ENCODE results near the gene VAMP4. TPM values are rescaled to one million over a fixed set of nuclear protein-coding genes. Genes with fewer than 3 reads are reported as not detected.
"Not testable (repeated sequence)": the region's sequence is repeated elsewhere in the genome, so short reads cannot be mapped to it uniquely, and the experiment has no call there.

The VAMP4 gene
- total and polyA plus RNA-seq, 12 donors, result 4.1 to 12.5 (median 8.1) TPM

DNA sequence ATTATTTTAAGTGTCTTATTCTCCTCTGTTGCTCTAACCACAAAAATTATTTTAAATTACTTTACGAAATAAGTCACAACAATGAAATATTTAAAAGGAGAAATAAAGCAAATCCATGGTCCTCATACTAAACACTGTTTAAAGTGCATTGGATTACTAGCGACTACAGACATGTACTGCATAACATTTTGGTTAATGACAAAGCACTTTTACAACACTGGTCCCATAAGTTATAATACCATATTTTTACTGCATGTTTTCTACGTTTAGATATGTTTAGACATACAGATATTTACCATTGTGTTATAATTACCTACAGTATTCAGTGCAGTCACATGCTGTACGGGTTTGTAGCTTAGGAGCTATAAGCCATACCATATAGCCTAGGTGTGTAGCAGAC is 30.2 kb downstream of the VAMP4 start:
- DNase-seq (no peak), ATAC-seq (no peak)
- TF ChIP-seq, protein P1, sequence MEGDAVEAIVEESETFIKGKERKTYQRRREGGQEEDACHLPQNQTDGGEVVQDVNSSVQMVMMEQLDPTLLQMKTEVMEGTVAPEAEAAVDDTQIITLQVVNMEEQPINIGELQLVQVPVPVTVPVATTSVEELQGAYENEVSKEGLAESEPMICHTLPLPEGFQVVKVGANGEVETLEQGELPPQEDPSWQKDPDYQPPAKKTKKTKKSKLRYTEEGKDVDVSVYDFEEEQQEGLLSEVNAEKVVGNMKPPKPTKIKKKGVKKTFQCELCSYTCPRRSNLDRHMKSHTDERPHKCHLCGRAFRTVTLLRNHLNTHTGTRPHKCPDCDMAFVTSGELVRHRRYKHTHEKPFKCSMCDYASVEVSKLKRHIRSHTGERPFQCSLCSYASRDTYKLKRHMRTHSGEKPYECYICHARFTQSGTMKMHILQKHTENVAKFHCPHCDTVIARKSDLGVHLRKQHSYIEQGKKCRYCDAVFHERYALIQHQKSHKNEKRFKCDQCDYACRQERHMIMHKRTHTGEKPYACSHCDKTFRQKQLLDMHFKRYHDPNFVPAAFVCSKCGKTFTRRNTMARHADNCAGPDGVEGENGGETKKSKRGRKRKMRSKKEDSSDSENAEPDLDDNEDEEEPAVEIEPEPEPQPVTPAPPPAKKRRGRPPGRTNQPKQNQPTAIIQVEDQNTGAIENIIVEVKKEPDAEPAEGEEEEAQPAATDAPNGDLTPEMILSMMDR (IDR thresholded peaks at IDR 0.05), result no peak
- peaks cover 0 to 76% (median 0%) of the 10 kb centered on the region in 9 donors for H3K36me3 ChIP-seq
- no peak overlapping the region for H3K4me3 ChIP-seq
- H3K4me1 ChIP-seq, result peaks cover 0 to 19% (median 9%) of the 10 kb centered on the region in 9 donors
- no peaks in the 10 kb centered on the region for H3K9me3 ChIP-seq
- H3K27ac ChIP-seq, result no peak overlapping the region
- WGBS, 2 donors, result 96 to 97% methylated on average over 4 of the region's 4 CpGs
- intact Hi-C loops (cut with DNase I), result no loop called here
- H3K27me3 ChIP-seq, result no peaks in the 10 kb centered on the region

DNA sequence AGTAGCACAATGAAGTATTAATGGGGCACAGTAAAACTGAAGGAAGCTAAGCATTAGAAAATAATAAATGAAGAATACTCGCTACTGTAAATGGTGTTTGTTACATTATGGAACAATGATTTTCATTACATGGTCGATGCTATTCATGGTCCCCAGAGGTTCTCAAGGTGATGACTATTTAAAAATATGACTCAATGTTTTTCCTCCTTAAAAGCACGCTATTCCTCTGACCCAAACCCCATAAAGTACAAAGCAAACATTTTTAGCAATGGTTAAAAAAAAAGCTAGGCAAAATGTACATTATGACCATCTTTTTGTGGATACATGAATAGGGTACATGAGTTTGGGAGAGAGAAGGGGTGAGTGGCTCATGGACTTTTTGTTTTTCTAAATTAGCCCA is 34.3 kb downstream of the VAMP4 start:
- H3K9me3 ChIP-seq, result no peaks in the 10 kb centered on the region
- TF ChIP-seq, protein P1 (IDR thresholded peaks at IDR 0.05), result no peak
- no peak for ATAC-seq
- no peak overlapping the region for H3K27ac ChIP-seq
- H3K4me3 ChIP-seq, result no peak overlapping the region
- intact Hi-C loops (cut with DNase I), result no loop called here
- no peaks in the 10 kb centered on the region for H3K27me3 ChIP-seq
- WGBS, 2 donors, result 89 to 93% methylated on average over 3 of the region's 3 CpGs
- H3K4me1 ChIP-seq, result no peaks in the 10 kb centered on the region
- no peak for DNase-seq
- H3K36me3 ChIP-seq, result peaks cover 0 to 81% (median 11%) of the 10 kb centered on the region in 9 donors

DNA sequence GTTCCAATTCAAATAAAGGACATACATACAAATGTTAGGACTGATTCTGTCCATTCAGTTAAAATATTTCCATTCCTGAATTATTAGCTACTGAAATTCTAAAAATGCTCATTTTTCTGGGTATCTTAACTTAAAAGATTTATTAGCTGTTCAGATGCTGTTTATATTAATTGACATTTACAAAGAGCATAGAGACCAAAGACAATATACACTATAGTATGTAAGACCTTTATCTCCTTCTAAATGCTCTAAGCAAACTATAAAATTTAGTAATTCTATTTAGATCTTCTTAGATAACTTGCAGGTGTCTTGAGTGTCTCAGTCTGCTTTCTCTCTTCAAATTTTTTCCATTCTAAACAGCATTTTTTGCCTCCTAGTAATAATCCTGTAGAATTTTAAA is 39.3 kb downstream of the VAMP4 start:
- Histone ChIP-seq H3K27ac (no peak overlapping the region), H3K9me3 (no peaks in the 10 kb centered on the region), H3K4me1 (no peaks in the 10 kb centered on the region), H3K27me3 (no peaks in the 10 kb centered on the region), H3K4me3 (no peak overlapping the region), H3K36me3 (peaks cover 0 to 81% (median 11%) of the 10 kb centered on the region in 9 donors)
- intact Hi-C loops (cut with DNase I), result no loop called here
- ATAC-seq (no peak), DNase-seq (no peak)
- TF ChIP-seq, protein P1 (IDR thresholded peaks at IDR 0.05), result no peak

DNA sequence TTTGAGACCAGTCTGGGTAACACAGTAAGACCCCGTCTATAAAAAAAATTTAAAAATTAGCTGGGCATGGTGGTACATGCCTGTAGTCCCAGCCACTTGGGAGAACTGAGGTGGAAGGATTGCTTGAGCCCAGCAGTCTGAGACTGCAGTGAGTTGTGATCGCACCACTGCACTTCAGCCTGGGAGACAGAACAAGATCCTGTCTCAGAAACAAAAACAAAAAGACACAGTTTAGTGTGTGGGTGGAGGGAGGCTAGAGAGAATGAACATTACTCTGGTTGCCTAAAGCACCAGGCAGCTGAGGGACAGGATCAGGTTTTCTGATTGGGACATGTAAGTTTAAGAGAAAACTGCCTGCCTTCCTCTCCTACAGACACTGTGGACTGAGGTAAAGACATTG is 42.3 kb downstream of the VAMP4 start:
- no peak overlapping the region for H3K27ac ChIP-seq
- no peaks in the 10 kb centered on the region for H3K4me1 ChIP-seq
- intact Hi-C loops (cut with DNase I), result no loop called here
- ATAC-seq, result no peak
- 85 to 88% methylated on average over 2 of the region's 2 CpGs for WGBS, 2 donors
- H3K36me3 ChIP-seq, result peaks cover 0 to 50% (median 11%) of the 10 kb centered on the region in 9 donors
- H3K4me3 ChIP-seq, result no peak overlapping the region
- no peaks in the 10 kb centered on the region for H3K27me3 ChIP-seq
- H3K9me3 ChIP-seq, result peaks cover 0 to 13% (median 0%) of the 10 kb centered on the region in 11 donors
- TF ChIP-seq, protein P1 (IDR thresholded peaks at IDR 0.05), result no peak
- no peak for DNase-seq

DNA sequence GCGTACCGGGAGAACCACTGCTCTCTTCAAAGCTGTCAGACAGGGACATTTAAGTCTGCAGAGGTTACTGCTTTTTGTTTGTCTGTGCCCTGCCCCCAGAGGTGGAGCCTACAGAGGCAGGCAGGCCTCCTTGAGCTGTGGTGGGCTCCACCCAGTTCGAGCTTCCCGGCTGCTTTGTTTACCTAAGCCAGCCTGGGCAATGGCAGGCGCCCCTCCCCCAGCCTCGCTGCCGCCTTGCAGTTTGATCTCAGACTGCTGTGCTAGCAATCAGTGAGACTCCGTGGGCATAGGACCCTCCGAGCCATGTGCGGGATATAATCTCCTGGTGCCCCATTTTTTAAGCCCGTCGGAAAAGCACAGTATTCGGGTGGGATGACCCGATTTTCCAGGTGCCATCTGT is 46.1 kb downstream of the VAMP4 start:
- H3K27ac ChIP-seq; ATAC-seq; H3K27me3 ChIP-seq; intact Hi-C loops (cut with DNase I); DNase-seq; H3K4me1 ChIP-seq; H3K4me3 ChIP-seq: not testable (repeated sequence)
- WGBS, 2 donors, result 88 to 98% methylated on average over 9 to 14 of the region's 14 CpGs
- Histone ChIP-seq H3K9me3 (peaks cover 0 to 18% (median 0%) of the 10 kb centered on the region in 11 donors), H3K36me3 (peaks cover 0 to 18% (median 0%) of the 10 kb centered on the region in 9 donors)

DNA sequence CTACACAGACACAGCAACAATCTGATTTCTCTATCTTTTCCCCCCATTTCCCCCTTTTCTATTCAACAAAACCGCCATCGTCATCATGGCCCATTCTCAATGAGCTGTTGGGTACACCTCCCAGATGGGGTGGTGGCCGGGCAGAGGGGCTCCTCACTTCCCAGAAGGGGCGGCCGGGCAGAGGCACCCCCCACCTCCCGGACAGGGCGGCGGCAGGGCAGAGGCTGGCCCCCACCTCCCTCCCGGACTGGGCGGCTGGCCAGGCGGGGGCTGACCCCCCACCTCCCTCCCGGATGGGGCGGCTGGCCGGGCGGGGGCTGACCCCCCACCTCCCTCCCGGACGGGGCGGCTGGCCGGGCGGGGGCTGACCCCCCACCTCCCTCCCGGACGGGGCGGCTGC is 48.3 kb downstream of the VAMP4 start:
- not testable (repeated sequence) for H3K4me1 ChIP-seq

More for the DNA sequence above, 48.3 kb downstream of the VAMP4 start:
- ATAC-seq; intact Hi-C loops (cut with DNase I); H3K36me3 ChIP-seq; H3K27me3 ChIP-seq; H3K27ac ChIP-seq; DNase-seq; H3K4me3 ChIP-seq: not testable (repeated sequence)
- WGBS, 2 donors, result 96 to 97% methylated on average over 12 of the region's 23 CpGs
- peaks cover 0 to 19% (median 0%) of the 10 kb centered on the region in 11 donors for H3K9me3 ChIP-seq

All from heart right ventricle (tissue), 16 donors.